OCI-M1 (cell line): Measurements from ENCODE around the gene QPCT.
A peak's percentile ranks its signal among the peaks of the same experiment; 100 is the strongest.
"Not testable (repeated sequence)": the region's sequence is repeated elsewhere in the genome, so short reads cannot be mapped to it uniquely, and the experiment has no call there.

Experiments
- DNase-seq: peaks from one replicate; lab custom pipeline; 2025; lab: John Stamatoyannopoulos, UW

Gene QPCT

GRCh38 chr2:37391711-37392110 is 47.3 kb downstream of the QPCT start:
- no peak for DNase-seq

- no peak for DNase-seq
Measured at GRCh38 chr2:37392428-37392827, 48.0 kb downstream of the QPCT start.

GRCh38 chr2:37394263-37394662 is 49.8 kb downstream of the QPCT start:
- DNase-seq: peak; percentile 45

- no peak for DNase-seq
Measured at GRCh38 chr2:37394796-37395555, 50.5 kb downstream of the QPCT start.

GRCh38 chr2:37396890-37397565 is 52.6 kb downstream of the QPCT start:
- DNase-seq: no peak

GRCh38 chr2:37398990-37399389 is 54.6 kb downstream of the QPCT start:
- DNase-seq: no peak

- no peak for DNase-seq
Measured at GRCh38 chr2:37400041-37400440, 55.6 kb downstream of the QPCT start.

GRCh38 chr2:37402636-37403035 is 58.2 kb downstream of the QPCT start:
- no peak for DNase-seq

- no peak for DNase-seq
Measured at GRCh38 chr2:37405781-37406180, 61.4 kb downstream of the QPCT start.

GRCh38 chr2:37412231-37412630 is 67.8 kb downstream of the QPCT start:
- DNase-seq: no peak

GRCh38 chr2:37413911-37414469 is 69.6 kb downstream of the QPCT start:
- DNase-seq: not testable (repeated sequence)

GRCh38 chr2:37414470-37414949 is 70.1 kb downstream of the QPCT start:
- DNase-seq: peak; percentile 87

GRCh38 chr2:37415128-37415820 is 70.8 kb downstream of the QPCT start:
- DNase-seq: peak; percentile 82

GRCh38 chr2:37417321-37417720 is 72.9 kb downstream of the QPCT start:
- no peak for DNase-seq

- no peak for DNase-seq
Measured at GRCh38 chr2:37418956-37419355, 74.5 kb downstream of the QPCT start.

- no peak for DNase-seq
Measured at GRCh38 chr2:37421686-37422085, 77.3 kb downstream of the QPCT start.

GRCh38 chr2:37422816-37423215 is 78.4 kb downstream of the QPCT start:
- DNase-seq: no peak
